ENCODE measurements around the gene MUC4.
"Not testable (repeated sequence)": the region's sequence is repeated elsewhere in the genome, so short reads cannot be mapped to it uniquely, and the experiment has no call there.

MUC4 gene

GRCh38 chr3:195715583-195716266 is 96.0 kb downstream of the MUC4 start:
- Mint-ChIP-seq H3K27ac (no peak overlapping the region), H3K9me3 (no peaks in the 10 kb centered on the region)

GRCh38 chr3:195715134-195715533 is 96.6 kb downstream of the MUC4 start:
- H3K36me3 Mint-ChIP-seq: peaks cover 20% of the 10 kb centered on the region
- no peak overlapping the region for H3K27ac Mint-ChIP-seq
- peaks cover 5% of the 10 kb centered on the region for H3K4me1 Mint-ChIP-seq
- no peaks in the 10 kb centered on the region for H3K27me3 Mint-ChIP-seq
- no peaks in the 10 kb centered on the region for H3K9me3 Mint-ChIP-seq
- H3K4me3 Mint-ChIP-seq: no peak overlapping the region

More at GRCh38 chr3:195715583-195716266, 96.0 kb downstream of the MUC4 start:
- no peak overlapping the region for H3K4me3 Mint-ChIP-seq
- peaks cover 18% of the 10 kb centered on the region for H3K36me3 Mint-ChIP-seq
- no peaks in the 10 kb centered on the region for H3K27me3 Mint-ChIP-seq
- H3K4me1 Mint-ChIP-seq: peaks cover 5% of the 10 kb centered on the region

GRCh38 chr3:195714380-195715011 is 97.2 kb downstream of the MUC4 start:
- H3K27ac Mint-ChIP-seq: peak overlapping the region; percentile 68

GRCh38 chr3:195713150-195713549 is 98.6 kb downstream of the MUC4 start:
- peaks cover 31% of the 10 kb centered on the region for H3K36me3 Mint-ChIP-seq
- H3K27me3 Mint-ChIP-seq, H3K4me1 Mint-ChIP-seq, H3K27ac Mint-ChIP-seq, H3K9me3 Mint-ChIP-seq, H3K4me3 Mint-ChIP-seq: not testable (repeated sequence)

More at GRCh38 chr3:195714380-195715011, 97.2 kb downstream of the MUC4 start:
- Mint-ChIP-seq H3K4me1 (peaks cover 5% of the 10 kb centered on the region), H3K27me3 (no peaks in the 10 kb centered on the region), H3K36me3 (peaks cover 27% of the 10 kb centered on the region), H3K9me3 (no peaks in the 10 kb centered on the region), H3K4me3 (no peak overlapping the region)

GRCh38 chr3:195712535-195712910 is 99.2 kb downstream of the MUC4 start:
- H3K4me3 Mint-ChIP-seq, H3K27ac Mint-ChIP-seq, H3K27me3 Mint-ChIP-seq, H3K9me3 Mint-ChIP-seq, H3K4me1 Mint-ChIP-seq: not testable (repeated sequence)
- peaks cover 31% of the 10 kb centered on the region for H3K36me3 Mint-ChIP-seq

- Mint-ChIP-seq H3K27me3 (no peaks in the 10 kb centered on the region), H3K36me3 (peaks cover 31% of the 10 kb centered on the region), H3K4me1 (peaks cover 5% of the 10 kb centered on the region), H3K9me3 (no peaks in the 10 kb centered on the region), H3K4me3 (no peak overlapping the region), H3K27ac (no peak overlapping the region)
These were observed 99.8 kb downstream of the MUC4 start for GRCh38 chr3:195711813-195712534.

- H3K4me3 Mint-ChIP-seq, H3K27me3 Mint-ChIP-seq, H3K4me1 Mint-ChIP-seq, H3K27ac Mint-ChIP-seq, H3K9me3 Mint-ChIP-seq: not testable (repeated sequence)
- peaks cover 31% of the 10 kb centered on the region for H3K36me3 Mint-ChIP-seq
These were observed 100.5 kb downstream of the MUC4 start for GRCh38 chr3:195711091-195711812.

GRCh38 chr3:195710126-195710905 is 101.4 kb downstream of the MUC4 start:
- H3K27me3 Mint-ChIP-seq, H3K27ac Mint-ChIP-seq: not testable (repeated sequence)

GRCh38 chr3:195709676-195710085 is 102.0 kb downstream of the MUC4 start:
- Mint-ChIP-seq H3K27ac (no peak overlapping the region), H3K36me3 (peaks cover 21% of the 10 kb centered on the region), H3K4me3 (no peak overlapping the region), H3K9me3 (no peaks in the 10 kb centered on the region), H3K27me3 (no peaks in the 10 kb centered on the region), H3K4me1 (no peaks in the 10 kb centered on the region)

More at GRCh38 chr3:195710126-195710905, 101.4 kb downstream of the MUC4 start:
- not testable (repeated sequence) for H3K9me3 Mint-ChIP-seq, H3K4me3 Mint-ChIP-seq, H3K4me1 Mint-ChIP-seq
- peaks cover 27% of the 10 kb centered on the region for H3K36me3 Mint-ChIP-seq

- no peaks in the 10 kb centered on the region for H3K4me1 Mint-ChIP-seq
- H3K27me3 Mint-ChIP-seq: no peaks in the 10 kb centered on the region
- H3K36me3 Mint-ChIP-seq: peaks cover 18% of the 10 kb centered on the region
- no peak overlapping the region for H3K27ac Mint-ChIP-seq
- no peak overlapping the region for H3K4me3 Mint-ChIP-seq
- H3K9me3 Mint-ChIP-seq: no peaks in the 10 kb centered on the region
These were observed 102.9 kb downstream of the MUC4 start for GRCh38 chr3:195708626-195709481.

- Mint-ChIP-seq H3K9me3 (no peaks in the 10 kb centered on the region), H3K36me3 (peaks cover 18% of the 10 kb centered on the region), H3K4me1 (no peaks in the 10 kb centered on the region), H3K4me3 (no peak overlapping the region), H3K27ac (no peak overlapping the region), H3K27me3 (no peaks in the 10 kb centered on the region)
These were observed 103.7 kb downstream of the MUC4 start for GRCh38 chr3:195708061-195708460.

- H3K4me3 Mint-ChIP-seq: no peak overlapping the region
- no peaks in the 10 kb centered on the region for H3K4me1 Mint-ChIP-seq
- no peaks in the 10 kb centered on the region for H3K27me3 Mint-ChIP-seq
- peaks cover 12% of the 10 kb centered on the region for H3K36me3 Mint-ChIP-seq
- H3K27ac Mint-ChIP-seq: no peak overlapping the region
- H3K9me3 Mint-ChIP-seq: no peaks in the 10 kb centered on the region
These were observed 106.4 kb downstream of the MUC4 start for GRCh38 chr3:195705081-195705991.

- Mint-ChIP-seq H3K4me3 (no peak overlapping the region), H3K27ac (no peak overlapping the region), H3K36me3 (peaks cover 4% of the 10 kb centered on the region)
These were observed 107.2 kb downstream of the MUC4 start for GRCh38 chr3:195704433-195704999.

More at GRCh38 chr3:195704433-195704999, 107.2 kb downstream of the MUC4 start:
- no peaks in the 10 kb centered on the region for H3K4me1 Mint-ChIP-seq
- no peaks in the 10 kb centered on the region for H3K9me3 Mint-ChIP-seq
- H3K27me3 Mint-ChIP-seq: no peaks in the 10 kb centered on the region

Data from activated naive CD4-positive, alpha-beta T cell treated with anti-CD3 and anti-CD28 coated beads, Interleukin-2, amount 50 U/mL, for 24 hours (primary cell).